PC-3 (cell line): ENCODE results near the gene CD81. TPM values are rescaled to one million over a fixed set of nuclear protein-coding genes. Genes with fewer than 3 reads are reported as not detected.

Experiments
- ATAC-seq: fragments of 200-7000 bp; cut with Tn5 transposase; 2 replicates; pipeline ENCODE4 v1.9.1; 2020; ENCODE audit warnings: mild to moderate bottlenecking, moderate library complexity
- BruUV-seq: library from RNA; stranded (reverse); fragments of 400-500 nt; replicated peaks from 2 replicates; lab custom pipeline; 2021; lab: Mats Ljungman, UMichigan
- CTCF ChIA-PET: fragments of 300-600 bp; sonication (Branson Sonifier 250); formaldehyde crosslinking; loops from one replicate; lab custom pipeline; 2022; ENCODE audit warnings: antibody characterized with exemption; lab: Charles Lee
- POLR2A ChIA-PET: fragments of 300-600 bp; sonication (Branson Sonifier 250); formaldehyde crosslinking; loops from one replicate; lab custom pipeline; 2022; ENCODE audit warnings: antibody characterized with exemption; ENCODE audit not compliant: unreplicated experiment; lab: Charles Lee
- DNase-seq: peaks from one replicate; pipeline ENCODE4 v3.0.0-alpha.2; 2015
- H2AFZ ChIP-seq: fragments of 300-600 bp; sonication (generic); 2 replicates; pipeline ENCODE4 v1.6.0; 2016; ENCODE audit warnings: antibody characterized with exemption, low read length
- H3F3A ChIP-seq: fragments of 300-600 bp; sonication (generic); one replicate; pipeline ENCODE4 v1.6.0; 2017; ENCODE audit warnings: antibody characterized with exemption, low read length, control low read depth, mild to moderate bottlenecking; ENCODE audit not compliant: unreplicated experiment
- H3K27ac ChIP-seq: fragments of 300-600 bp; sonication (generic); 2 replicates; pipeline ENCODE4 v1.5.1; 2016; ENCODE audit warnings: mild to moderate bottlenecking, low read length
- H3K27me3 ChIP-seq: fragments of 300-600 bp; sonication (generic); 2 replicates; pipeline ENCODE4 v1.6.1; 2016; ENCODE audit warnings: low read length, mixed read lengths
- H3K36me3 ChIP-seq: fragments of 300-600 bp; sonication (generic); 2 replicates; pipeline ENCODE4 v1.6.1; 2016; ENCODE audit warnings: low read depth, mixed run types, low read length, mixed read lengths
- H3K4me1 ChIP-seq: fragments of 300-600 bp; sonication (generic); 2 replicates; pipeline ENCODE4 v1.5.1; 2016; ENCODE audit warnings: low read length; ENCODE audit not compliant: insufficient read depth
- H3K4me2 ChIP-seq: fragments of 300-600 bp; sonication (generic); 2 replicates; pipeline ENCODE4 v1.6.0; 2016; ENCODE audit warnings: low read length
- H3K4me3 ChIP-seq: fragments of 300-600 bp; sonication (generic); 2 replicates; pipeline ENCODE4 v1.5.1; 2016; ENCODE audit warnings: mild to moderate bottlenecking, low read length, mixed read lengths
- H3K79me2 ChIP-seq: fragments of 300-600 bp; sonication (generic); 2 replicates; pipeline ENCODE4 v1.6.1; 2017; ENCODE audit warnings: low read length, mixed read lengths
- H3K9ac ChIP-seq: fragments of 300-600 bp; sonication (generic); 2 replicates; pipeline ENCODE4 v1.6.0; 2016; ENCODE audit warnings: mild to moderate bottlenecking, low read length
- H3K9me2 ChIP-seq: fragments of 300-600 bp; sonication (generic); replicated peaks from 2 replicates; pipeline ENCODE4 v1.6.1; 2016; ENCODE audit warnings: mixed run types, low read length, mixed read lengths
- H3K9me3 ChIP-seq: fragments of 300-600 bp; sonication (generic); 2 replicates; pipeline ENCODE4 v1.6.1; 2016; ENCODE audit warnings: low read length, mixed read lengths
- H4K20me1 ChIP-seq: fragments of 300-600 bp; sonication (generic); 2 replicates; pipeline ENCODE4 v1.6.1; 2016; ENCODE audit warnings: low read length, mixed read lengths
- EZH2 ChIP-seq: fragments of 300-600 bp; sonication (generic); IDR thresholded peaks from one replicate; pipeline ENCODE4 v1.6.1; 2017; ENCODE audit warnings: antibody characterized with exemption, mild to moderate bottlenecking, low read length; ENCODE audit not compliant: unreplicated experiment
- EZH2phosphoT487 ChIP-seq: fragments of 300-600 bp; sonication (generic); IDR thresholded peaks from 2 replicates; pipeline ENCODE4 v1.6.1; 2018; ENCODE audit warnings: mild to moderate bottlenecking, antibody characterized with exemption, low read length, borderline replicate concordance
- intact Hi-C: fragments of 100-400 bp; cut with micrococcal nuclease; formaldehyde crosslinking; loops from 2 replicates; pipeline ENCODE4 v1.9.0; 2023
- total RNA-seq: library from RNA; depleted of rRNA; stranded (reverse); fragments of >200 nt; gene quantifications from 2 replicates; pipeline ENCODE4 v1.2.3, GENCODE V29; 2014
- TF ChIP-seq, protein P1 (sequence below): fragments of 300-600 bp; sonication (generic); conservative IDR thresholded peaks from 2 replicates; pipeline ENCODE4 v1.5.1; 2017; ENCODE audit warnings: antibody characterized with exemption, low read depth, mild to moderate bottlenecking, low read length

Gene CD81
- total RNA-seq, 1 experiment from 2014 or later, result 134 TPM

- ChIA-PET CTCF (no interaction called here), POLR2A (no interaction called here)
- H3K9me2 ChIP-seq, result no peaks in the 10 kb centered on the region
- no peaks in the 10 kb centered on the region for H3K79me2 ChIP-seq
- no peak overlapping the region for H3K4me3 ChIP-seq
- H3K4me2 ChIP-seq, result no peak overlapping the region
- no peak overlapping the region for H3K27ac ChIP-seq
- BruUV-seq, result no TSS peak
- ATAC-seq, result no peak
- TF ChIP-seq, protein P1, sequence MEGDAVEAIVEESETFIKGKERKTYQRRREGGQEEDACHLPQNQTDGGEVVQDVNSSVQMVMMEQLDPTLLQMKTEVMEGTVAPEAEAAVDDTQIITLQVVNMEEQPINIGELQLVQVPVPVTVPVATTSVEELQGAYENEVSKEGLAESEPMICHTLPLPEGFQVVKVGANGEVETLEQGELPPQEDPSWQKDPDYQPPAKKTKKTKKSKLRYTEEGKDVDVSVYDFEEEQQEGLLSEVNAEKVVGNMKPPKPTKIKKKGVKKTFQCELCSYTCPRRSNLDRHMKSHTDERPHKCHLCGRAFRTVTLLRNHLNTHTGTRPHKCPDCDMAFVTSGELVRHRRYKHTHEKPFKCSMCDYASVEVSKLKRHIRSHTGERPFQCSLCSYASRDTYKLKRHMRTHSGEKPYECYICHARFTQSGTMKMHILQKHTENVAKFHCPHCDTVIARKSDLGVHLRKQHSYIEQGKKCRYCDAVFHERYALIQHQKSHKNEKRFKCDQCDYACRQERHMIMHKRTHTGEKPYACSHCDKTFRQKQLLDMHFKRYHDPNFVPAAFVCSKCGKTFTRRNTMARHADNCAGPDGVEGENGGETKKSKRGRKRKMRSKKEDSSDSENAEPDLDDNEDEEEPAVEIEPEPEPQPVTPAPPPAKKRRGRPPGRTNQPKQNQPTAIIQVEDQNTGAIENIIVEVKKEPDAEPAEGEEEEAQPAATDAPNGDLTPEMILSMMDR, result no peak
- no peak for TF ChIP-seq EZH2phosphoT487
- no peak for TF ChIP-seq EZH2
- no peaks in the 10 kb centered on the region for H3K36me3 ChIP-seq
- no peaks in the 10 kb centered on the region for H3K4me1 ChIP-seq
- H3F3A ChIP-seq, result no peaks in the 10 kb centered on the region
- H2AFZ ChIP-seq, result no peak overlapping the region
- peaks cover 7% of the 10 kb centered on the region; the same call in 1 of the 2 replicates for H3K27me3 ChIP-seq
- no peaks in the 10 kb centered on the region for H3K9me3 ChIP-seq
- no peak for DNase-seq
- intact Hi-C loops, result no loop called here
- H3K9ac ChIP-seq, result no peak overlapping the region
- no peaks in the 10 kb centered on the region for H4K20me1 ChIP-seq
These were observed 66.3 kb downstream of the CD81 start for GRCh38 chr11:2443406-2443805.

DNA sequence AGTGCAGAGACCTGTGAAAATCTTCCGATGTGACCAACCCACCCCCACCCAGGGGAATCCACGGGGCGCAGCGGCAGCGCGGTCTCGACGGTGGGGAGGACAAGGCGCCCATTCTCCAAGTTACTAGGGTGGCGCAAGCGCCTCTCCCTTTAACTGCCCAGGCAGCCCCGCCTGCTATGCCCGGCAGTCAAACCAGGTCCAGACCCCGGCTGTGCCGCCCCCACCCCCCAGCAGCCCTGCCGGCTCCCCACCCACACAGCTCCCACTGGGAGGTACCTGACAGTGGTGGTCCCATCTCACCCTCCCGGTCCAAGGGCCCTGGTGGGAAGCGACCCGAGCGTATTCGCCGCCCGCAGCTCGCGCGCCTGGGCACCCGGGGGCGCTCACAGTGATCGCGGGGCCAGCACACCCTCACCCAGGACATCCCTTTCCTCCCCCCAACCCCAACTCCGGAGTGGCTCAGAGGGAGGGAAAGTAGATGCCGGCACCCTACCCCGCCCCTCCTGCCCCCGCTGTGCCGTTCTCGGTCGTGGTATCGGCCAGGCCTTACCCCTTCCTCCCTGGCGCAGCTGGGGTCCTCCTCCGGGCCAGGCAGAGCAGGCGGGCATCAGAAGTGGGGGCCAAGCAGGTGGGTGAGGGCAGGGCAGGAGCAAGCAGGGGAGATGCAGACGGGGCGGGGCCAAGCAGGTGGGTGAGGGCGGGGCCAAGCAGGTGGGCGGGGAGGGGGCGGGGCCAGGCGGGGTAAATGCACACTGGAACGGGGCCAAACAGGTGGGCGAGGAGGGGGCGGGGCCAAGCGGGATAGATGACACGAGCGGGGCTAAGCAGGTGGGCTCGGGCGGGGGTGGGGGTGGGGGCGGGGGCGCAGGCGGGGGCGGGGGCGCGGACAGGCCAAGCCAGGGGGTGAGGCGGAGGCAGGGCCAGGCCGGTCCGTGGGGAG, 67.0 kb downstream of the CD81 start, which contains the start of gene TRPM5:
Gene TRPM5 (minus strand): TSS at position 634 of the 940 bp plus-strand sequence. CDS start 21,478 bp downstream, outside the sequence.
- Histone ChIP-seq H3K4me3 (peak within 1 kb of the TSS; percentile 50; the same call in 1 of the 2 replicates), H3K9me2 (no peaks in the 10 kb centered on the region), H3K27me3 (peaks cover 7% of the 10 kb centered on the region; the same call in 1 of the 2 replicates), H3K4me2 (peak within 1 kb of the TSS; percentile 69), H2AFZ (no peak within 1 kb of the TSS), H3F3A (no peaks in the 10 kb centered on the region), H3K4me1 (no peaks in the 10 kb centered on the region), H3K27ac (no peak within 1 kb of the TSS), H3K79me2 (no peaks in the 10 kb centered on the region), H3K36me3 (no peaks in the 10 kb centered on the region), H4K20me1 (no peaks in the 10 kb centered on the region), H3K9me3 (no peaks in the 10 kb centered on the region), H3K9ac (no peak within 1 kb of the TSS)
- TF ChIP-seq EZH2phosphoT487 (no peak), EZH2 (no peak)
- TF ChIP-seq, protein P1, result no peak
- ATAC-seq, result no peak
- intact Hi-C loops, result no loop called here
- BruUV-seq, result no TSS peak
- DNase-seq, result no peak
- CTCF ChIA-PET, result no interaction called here
- POLR2A ChIA-PET, result no interaction called here
